DLD1 (cell line): Measurements from ENCODE around the gene CCNY.

Experiments
- in situ Hi-C: cut with HindIII; loops from 2 replicates; pipeline ENCODE4 v1.10.0; 2017; ENCODE audit warnings: low sequenced_read_pairs

CCNY gene

DNA sequence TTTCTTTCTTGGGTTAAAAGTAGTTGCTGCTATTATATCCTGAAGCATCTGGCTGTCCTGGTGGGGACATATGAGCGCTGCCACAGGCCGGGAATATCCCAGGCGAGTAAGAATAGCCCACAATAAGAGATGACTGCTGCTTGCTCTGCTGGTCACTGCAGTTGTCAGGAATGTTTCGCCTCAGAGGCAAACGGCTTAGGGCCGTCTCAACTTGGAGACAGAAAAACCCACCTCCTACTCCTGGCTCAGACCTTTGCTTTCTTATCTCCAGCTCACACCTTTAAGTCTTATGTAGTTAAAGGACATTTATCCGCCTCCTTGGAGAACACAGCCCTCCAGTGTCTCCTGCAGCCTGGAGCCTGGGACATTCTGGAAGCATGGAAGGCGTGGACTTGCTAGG lies 268.9 kb downstream of the CCNY start, which contains the start of gene GJD4:
GJD4 (plus strand) TSS at position 151 of the 400 bp plus-strand sequence; CDS start at position 378, 227 bp downstream.
- in situ Hi-C loops, result no loop called here

DNA sequence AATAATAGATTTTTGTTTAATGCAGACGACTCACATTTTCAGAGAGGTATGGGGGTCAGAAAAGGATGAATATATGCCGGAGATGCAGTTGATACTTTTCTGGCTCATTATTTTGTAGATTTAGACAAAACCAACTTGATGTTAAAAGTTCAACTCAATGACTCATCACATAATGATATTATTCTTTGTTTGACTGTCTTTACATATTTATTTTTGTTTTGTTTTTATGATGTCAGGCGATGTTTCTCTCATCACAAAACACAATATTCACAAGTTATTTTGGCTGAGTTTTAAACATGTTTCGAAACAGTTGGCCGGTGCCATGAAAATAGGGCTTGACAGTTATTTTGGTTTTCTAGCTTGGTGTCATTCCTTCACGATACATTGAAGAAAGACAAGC lies 270.1 kb downstream of the CCNY start:
- in situ Hi-C loops, result no loop called here

DNA sequence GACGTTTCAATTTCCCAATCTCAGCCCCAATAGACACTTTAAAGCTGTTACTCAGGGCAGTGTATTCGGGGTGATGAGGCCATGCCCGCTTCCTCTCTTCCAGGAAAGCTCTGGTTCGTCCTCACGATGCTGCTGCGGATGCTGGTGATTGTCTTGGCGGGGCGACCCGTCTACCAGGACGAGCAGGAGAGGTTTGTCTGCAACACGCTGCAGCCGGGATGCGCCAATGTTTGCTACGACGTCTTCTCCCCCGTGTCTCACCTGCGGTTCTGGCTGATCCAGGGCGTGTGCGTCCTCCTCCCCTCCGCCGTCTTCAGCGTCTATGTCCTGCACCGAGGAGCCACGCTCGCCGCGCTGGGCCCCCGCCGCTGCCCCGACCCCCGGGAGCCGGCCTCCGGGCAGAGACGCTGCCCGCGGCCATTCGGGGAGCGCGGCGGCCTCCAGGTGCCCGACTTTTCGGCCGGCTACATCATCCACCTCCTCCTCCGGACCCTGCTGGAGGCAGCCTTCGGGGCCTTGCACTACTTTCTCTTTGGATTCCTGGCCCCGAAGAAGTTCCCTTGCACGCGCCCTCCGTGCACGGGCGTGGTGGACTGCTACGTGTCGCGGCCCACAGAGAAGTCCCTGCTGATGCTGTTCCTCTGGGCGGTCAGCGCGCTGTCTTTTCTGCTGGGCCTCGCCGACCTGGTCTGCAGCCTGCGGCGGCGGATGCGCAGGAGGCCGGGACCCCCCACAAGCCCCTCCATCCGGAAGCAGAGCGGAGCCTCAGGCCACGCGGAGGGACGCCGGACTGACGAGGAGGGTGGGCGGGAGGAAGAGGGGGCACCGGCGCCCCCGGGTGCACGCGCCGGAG lies 271.4 kb downstream of the CCNY start:
- in situ Hi-C loops, result no loop called here

DNA sequence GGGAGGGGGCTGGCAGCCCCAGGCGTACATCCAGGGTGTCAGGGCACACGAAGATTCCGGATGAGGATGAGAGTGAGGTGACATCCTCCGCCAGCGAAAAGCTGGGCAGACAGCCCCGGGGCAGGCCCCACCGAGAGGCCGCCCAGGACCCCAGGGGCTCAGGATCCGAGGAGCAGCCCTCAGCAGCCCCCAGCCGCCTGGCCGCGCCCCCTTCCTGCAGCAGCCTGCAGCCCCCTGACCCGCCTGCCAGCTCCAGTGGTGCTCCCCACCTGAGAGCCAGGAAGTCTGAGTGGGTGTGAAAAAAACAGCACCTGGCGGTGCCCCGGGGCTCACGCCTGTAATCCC lies 272.0 kb downstream of the CCNY start:
- in situ Hi-C loops, result no loop called here

DNA sequence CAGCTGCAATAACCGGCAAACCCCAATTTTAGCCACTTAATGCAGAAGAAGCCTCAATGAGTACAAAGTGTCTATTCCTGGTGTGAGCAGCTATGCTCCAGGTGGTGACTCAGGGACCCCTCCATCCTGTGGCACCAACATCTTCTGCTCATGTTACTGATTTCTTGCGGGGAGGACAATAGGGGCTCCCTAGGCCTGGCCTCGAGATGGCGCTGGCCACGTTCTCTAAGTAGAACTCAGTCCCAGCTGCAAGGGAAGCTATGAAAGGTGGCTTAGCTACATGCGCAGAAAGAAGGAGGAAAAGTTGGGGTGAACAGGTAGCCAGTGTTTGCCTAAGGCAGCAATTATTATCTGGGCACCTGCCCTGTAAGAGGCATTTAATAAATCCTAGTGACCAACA lies 275.4 kb downstream of the CCNY start:
- in situ Hi-C loops, result no loop called here

DNA sequence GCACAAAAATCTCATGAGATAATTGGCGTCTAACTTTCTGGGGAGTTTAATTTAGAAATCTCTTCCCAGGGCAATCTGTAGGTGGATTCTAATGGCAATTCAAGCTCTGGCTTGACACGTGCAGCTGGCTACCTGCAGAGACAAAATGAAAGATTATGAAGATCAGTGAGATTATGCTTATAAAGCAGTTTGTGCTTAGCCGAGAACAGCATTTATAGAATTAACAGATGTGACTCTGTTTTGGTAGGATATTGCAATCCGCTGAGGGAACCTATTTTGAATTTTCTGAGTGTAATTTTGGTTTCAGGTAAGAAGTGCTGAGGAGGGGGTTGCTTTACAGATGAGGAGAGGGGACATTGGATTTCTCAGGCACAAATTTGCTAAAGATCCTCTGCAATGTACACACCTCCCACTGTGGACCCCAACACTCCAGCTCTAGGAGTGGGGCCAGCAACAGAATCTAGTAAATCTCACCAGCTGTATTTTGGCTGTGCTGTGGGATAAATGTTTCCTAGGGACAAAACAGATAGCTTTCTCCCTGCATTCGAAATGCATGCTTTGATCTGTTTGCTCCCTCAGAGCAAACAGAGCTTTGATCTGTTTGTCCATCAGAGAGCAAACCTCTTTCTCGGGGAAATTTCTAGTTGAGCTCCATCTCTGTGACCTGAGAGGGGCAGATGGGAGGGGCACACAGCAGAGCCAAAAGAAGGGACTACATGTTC lies 276.2 kb downstream of the CCNY start:
- in situ Hi-C loops, result no loop called here

DNA sequence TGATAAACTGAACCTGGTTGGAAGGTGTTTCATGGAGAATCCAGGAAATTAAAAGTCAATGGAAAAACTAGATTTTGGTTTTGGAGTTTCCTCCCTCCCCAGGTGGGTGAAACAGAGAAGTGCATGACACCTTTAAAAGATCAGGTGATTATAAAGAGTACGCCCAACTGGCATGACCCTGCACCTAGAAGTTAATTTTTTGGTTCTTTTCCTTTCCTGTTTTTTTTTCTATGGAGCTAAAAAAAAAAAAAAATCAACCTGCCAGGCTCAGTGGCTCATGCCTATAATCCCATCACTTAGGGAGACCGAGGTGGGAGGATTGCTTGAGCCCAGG lies 276.8 kb downstream of the CCNY start:
- in situ Hi-C loops, result no loop called here

DNA sequence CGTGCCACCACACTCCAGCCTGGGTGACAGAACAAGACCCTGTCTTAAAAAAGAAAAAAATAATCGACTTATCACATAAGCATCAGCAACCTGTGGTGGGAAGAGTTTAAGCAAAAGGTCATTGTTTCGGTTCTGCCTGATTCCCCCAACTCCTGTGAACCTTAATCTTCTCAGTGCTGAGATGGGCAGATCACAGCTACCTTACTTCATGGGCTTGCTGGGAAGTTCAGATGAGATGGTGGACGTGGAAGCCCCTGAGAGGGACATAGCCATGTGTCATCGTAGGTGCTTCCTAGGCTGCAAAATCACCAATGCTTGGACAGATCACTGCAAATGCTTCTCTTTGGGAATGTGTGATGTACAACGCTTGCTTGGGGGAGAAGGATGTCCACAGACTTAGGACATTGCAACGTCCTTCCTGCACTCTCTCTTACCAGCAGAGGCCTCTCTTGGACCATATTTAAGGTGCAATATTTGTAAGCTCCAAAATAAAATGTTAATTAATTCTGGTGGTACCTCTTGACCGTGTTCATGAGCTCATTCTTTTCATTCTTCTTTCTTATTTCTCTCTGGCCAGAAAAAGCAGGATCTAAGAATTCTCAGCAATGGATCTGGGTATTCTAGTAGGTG lies 277.4 kb downstream of the CCNY start:
- in situ Hi-C loops, result no loop called here

DNA sequence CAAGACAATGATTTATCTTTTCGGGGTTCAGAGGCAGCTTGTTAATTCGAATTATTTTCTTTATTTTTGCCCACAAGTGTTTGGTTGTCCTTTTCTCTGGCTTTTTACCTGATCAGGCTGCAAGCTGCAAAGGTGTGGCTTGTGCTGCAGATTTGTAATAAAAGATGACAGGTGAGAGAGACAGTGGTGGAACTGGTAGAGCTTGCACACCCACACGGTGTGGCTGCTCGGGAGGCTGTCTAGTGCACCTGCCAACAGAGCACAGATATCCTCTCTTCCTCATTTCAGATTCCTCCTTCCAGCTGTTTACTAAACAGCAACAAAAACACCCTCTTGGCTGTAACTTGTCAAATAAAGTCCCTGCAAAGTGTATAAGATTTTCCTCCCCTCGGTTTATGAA lies 278.0 kb downstream of the CCNY start:
- in situ Hi-C loops, result no loop called here
